ENCODE data around the gene KCTD7. TPM values are rescaled to one million over a fixed set of nuclear protein-coding genes. Genes with fewer than 3 reads are reported as not detected.
"Not testable (repeated sequence)": the region's sequence is repeated elsewhere in the genome, so short reads cannot be mapped to it uniquely, and the experiment has no call there.

Gene KCTD7
- total RNA-seq, 1 experiment from 2014 or later: 28.0 TPM

- ChIA-PET CTCF (no interaction called here), POLR2A (no interaction called here)
- Histone ChIP-seq H3K27ac (ENCODE audit: low read length) (no peak overlapping the region), H3K4me3 (ENCODE audit: low read depth in 2 of 2, low read length in 2 of 2) (no peak overlapping the region), H3K36me3 (ENCODE audit: control insufficient read depth, insufficient read depth, low read length) (peaks cover 18% of the 10 kb centered on the region), H3K4me1 (ENCODE audit: control insufficient read depth, insufficient read depth, low read length) (no peaks in the 10 kb centered on the region), H3K27me3 (ENCODE audit: control insufficient read depth, insufficient read depth, low read length) (no peaks in the 10 kb centered on the region), H3K9me3 (ENCODE audit: control insufficient read depth, insufficient read depth, low read depth, low read length) (no peaks in the 10 kb centered on the region)
- no TSS peak for BruUV-seq (replicated peaks)
- intact Hi-C loops (cut with micrococcal nuclease; ENCODE audit: unreplicated experiment): no loop called here
- no peak for TF ChIP-seq REST (IDR thresholded peaks at IDR 0.05; ENCODE audit: insufficient read depth in 1 of 2, low read depth in 2 of 2, low read length in 1 of 2)
- no peak for TF ChIP-seq TCF7L2 (IDR thresholded peaks at IDR 0.05; ENCODE audit: low read depth, low read length)
- no peak for TF ChIP-seq POLR2AphosphoS5 (IDR thresholded peaks at IDR 0.05; ENCODE audit: low read depth, low read length)
- TF ChIP-seq SIN3A (IDR thresholded peaks at IDR 0.05; ENCODE audit: borderline replicate concordance, insufficient read depth, low read depth, low read length): no peak
- TF ChIP-seq CTCF (IDR thresholded peaks at IDR 0.05): no peak
- no peak for DNase-seq (ENCODE audit: low read depth, low spot score)
- no peak for ATAC-seq
- in situ Hi-C loops (cut with HindIII; ENCODE audit: low pct_unique_long_range_greater_than_20kb, low sequenced_read_pairs): no loop called here
Observed at GRCh38 chr7:66643395-66643794, 14.7 kb downstream of the KCTD7 start.

- BruUV-seq (replicated peaks); H3K27ac ChIP-seq (ENCODE audit: low read length); H3K4me1 ChIP-seq (ENCODE audit: control insufficient read depth, insufficient read depth, low read length); H3K27me3 ChIP-seq (ENCODE audit: control insufficient read depth, insufficient read depth, low read length); in situ Hi-C loops (cut with HindIII; ENCODE audit: low pct_unique_long_range_greater_than_20kb, low sequenced_read_pairs); DNase-seq (ENCODE audit: low read depth, low spot score); CTCF ChIA-PET; ATAC-seq; H3K9me3 ChIP-seq (ENCODE audit: control insufficient read depth, insufficient read depth, low read depth, low read length); H3K36me3 ChIP-seq (ENCODE audit: control insufficient read depth, insufficient read depth, low read length); intact Hi-C loops (cut with micrococcal nuclease; ENCODE audit: unreplicated experiment); H3K4me3 ChIP-seq (ENCODE audit: low read depth in 2 of 2, low read length in 2 of 2): not testable (repeated sequence)
- POLR2A ChIA-PET: interaction anchor here (0.6 kb wide), 1 partner anchor 23 kb away, joined by 8 read pairs; no protein-coding TSS in a partner anchor
Observed at GRCh38 chr7:66651026-66651425, 22.3 kb downstream of the KCTD7 start.

GRCh38 chr7:66653719-66654274 lies 25.1 kb downstream of the KCTD7 start:
- in situ Hi-C loops (cut with HindIII; ENCODE audit: low pct_unique_long_range_greater_than_20kb, low sequenced_read_pairs); H3K27me3 ChIP-seq (ENCODE audit: control insufficient read depth, insufficient read depth, low read length); DNase-seq (ENCODE audit: low read depth, low spot score); H3K4me1 ChIP-seq (ENCODE audit: control insufficient read depth, insufficient read depth, low read length); H3K36me3 ChIP-seq (ENCODE audit: control insufficient read depth, insufficient read depth, low read length); intact Hi-C loops (cut with micrococcal nuclease; ENCODE audit: unreplicated experiment); H3K9me3 ChIP-seq (ENCODE audit: control insufficient read depth, insufficient read depth, low read depth, low read length); ATAC-seq: not testable (repeated sequence)
- BruUV-seq (replicated peaks): TSS peak; percentile 97
- CTCF ChIA-PET: interaction anchor here (0.6 kb wide), 1 partner anchor 96 kb away, joined by 9 read pairs; no protein-coding TSS in a partner anchor
- H3K4me3 ChIP-seq (ENCODE audit: low read depth in 2 of 2, low read length in 2 of 2): peak overlapping the region; percentile 72 to 92
- POLR2A ChIA-PET: interaction anchor here (0.5 to 0.7 kb wide), 4 partner anchors 15 to 623 kb away, joined by 3 to 12 read pairs (median 4); no protein-coding TSS in a partner anchor
- peak overlapping the region; percentile 93 for H3K27ac ChIP-seq (ENCODE audit: low read length)

All from Panc1 (cell line).